HG03045 (cell line): ENCODE measurements around the gene SH3PXD2B.
"Not testable (repeated sequence)": the region's sequence is repeated elsewhere in the genome, so short reads cannot be mapped to it uniquely, and the experiment has no call there.

ENCODE experiments used
- ATAC-seq: cut with Tn5 transposase; IDR thresholded peaks from one replicate; pipeline ENCODE4 v1.9.1; 2021; ENCODE audit warnings: mild to moderate bottlenecking, moderate library complexity; ENCODE audit not compliant: unreplicated experiment

The SH3PXD2B gene

DNA sequence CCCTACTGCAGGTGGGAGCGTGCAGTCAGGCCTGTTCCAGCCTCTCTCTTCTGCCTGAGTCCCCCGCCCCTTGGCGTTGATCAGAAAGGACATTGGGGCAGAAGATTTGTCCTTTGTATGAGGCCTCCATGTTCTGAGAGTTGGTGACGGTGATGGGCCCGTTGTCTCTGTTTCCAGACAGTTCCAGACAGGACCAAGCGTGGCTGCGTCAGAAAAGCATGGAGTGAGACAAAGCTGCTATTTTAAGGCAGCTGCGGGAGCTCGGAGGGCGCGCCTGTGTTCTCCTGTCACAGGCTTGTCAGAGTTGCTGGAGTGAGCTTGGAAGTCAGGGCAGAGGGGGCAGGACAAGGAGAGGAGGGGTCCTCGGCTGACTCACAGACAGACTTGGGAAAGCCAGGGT lies 32.1 kb upstream of the SH3PXD2B start:
- ATAC-seq = no peak

DNA sequence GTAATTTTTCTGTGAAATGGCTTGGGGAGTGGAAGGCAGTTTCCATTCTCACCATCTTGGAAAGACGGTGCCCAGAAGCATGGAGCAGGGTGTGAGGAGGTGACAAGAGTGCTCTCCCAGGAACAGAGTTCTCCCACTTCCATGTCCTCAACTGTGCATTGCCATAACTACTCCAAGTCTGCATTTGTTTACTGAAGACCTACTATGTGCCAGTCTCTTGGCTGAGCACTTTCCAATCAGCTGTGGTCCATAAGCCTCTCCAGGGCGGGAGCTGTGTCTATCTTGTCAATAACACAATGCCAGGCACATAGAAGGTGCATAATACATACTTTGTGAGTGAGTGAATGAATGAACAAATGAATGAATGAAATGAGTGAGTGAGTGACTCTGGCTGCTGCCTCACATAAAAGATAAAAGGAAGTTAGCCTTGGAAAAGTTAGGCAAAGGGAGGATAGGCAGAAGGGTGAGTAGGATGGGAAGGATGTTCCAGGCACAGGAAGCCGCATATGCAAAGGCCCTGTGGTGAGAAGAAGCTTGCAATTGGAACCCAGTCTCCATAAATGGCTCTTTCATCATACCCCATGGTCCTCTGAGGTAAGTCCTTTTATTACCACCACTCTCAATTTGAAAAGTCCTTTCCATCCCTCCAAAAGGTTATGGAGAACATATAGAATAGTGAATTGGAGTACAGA lies 31.3 kb upstream of the SH3PXD2B start:
- no peak for ATAC-seq

DNA sequence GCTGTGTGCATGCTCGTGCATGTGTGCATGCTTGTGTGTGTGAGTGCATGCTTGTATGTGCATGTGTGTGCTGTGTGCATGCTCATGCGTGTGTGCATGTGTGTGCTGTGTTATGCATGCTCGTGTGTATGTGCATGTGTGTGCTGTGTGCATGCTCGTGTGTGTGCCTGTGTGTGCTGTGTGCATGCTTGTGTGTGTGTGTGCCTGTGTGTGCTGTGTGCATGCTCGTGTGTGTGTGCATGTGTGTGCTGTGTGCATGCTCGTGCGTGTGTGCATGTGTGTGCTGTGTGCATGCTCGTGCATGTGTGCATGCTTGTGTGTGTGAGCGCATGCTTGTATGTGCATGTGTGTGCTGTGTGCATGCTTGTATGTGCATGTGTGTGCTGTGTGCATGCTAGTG lies 30.3 kb upstream of the SH3PXD2B start:
- no peak for ATAC-seq

DNA sequence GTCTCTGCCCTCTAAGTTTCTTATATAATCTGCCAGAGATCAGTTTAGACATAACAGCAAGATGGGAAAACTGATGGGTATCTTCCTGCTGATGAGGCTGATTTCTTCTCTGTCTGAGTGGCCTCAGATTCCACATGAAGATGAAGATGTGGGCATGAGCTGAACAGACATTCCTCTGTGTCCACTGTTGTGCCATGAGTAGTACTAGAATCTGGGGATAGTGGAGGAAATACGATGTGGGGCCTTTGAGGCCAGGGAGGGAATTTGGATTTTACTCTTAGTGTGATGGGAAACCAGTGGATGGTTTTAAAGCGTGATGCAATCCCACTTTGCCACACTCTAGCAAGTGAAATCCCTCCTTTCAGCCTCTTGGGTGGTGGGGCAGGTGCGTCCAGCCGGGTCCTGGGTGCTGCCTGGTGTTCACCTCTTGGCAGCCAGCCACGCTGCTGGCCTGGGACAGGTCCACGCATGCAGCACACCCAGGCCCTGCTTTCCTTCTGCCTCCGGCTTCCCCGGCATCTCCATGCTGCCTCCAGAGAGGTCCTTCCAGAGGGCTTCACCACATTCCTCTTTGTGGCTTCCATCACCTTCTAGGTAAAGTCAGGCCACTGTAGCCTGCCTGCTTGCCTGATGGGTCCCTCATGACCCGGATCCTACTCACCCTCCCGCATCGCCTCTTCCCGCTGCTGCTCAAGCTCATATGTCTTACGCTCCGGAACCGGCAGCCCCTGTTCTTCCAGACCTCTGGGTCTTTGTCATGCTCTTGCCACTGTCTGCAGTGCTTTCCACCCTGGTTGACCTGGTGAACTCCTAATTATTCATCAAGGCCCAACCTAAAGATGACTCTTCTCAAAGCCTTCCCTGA lies 28.1 kb upstream of the SH3PXD2B start:
- ATAC-seq = no peak

DNA sequence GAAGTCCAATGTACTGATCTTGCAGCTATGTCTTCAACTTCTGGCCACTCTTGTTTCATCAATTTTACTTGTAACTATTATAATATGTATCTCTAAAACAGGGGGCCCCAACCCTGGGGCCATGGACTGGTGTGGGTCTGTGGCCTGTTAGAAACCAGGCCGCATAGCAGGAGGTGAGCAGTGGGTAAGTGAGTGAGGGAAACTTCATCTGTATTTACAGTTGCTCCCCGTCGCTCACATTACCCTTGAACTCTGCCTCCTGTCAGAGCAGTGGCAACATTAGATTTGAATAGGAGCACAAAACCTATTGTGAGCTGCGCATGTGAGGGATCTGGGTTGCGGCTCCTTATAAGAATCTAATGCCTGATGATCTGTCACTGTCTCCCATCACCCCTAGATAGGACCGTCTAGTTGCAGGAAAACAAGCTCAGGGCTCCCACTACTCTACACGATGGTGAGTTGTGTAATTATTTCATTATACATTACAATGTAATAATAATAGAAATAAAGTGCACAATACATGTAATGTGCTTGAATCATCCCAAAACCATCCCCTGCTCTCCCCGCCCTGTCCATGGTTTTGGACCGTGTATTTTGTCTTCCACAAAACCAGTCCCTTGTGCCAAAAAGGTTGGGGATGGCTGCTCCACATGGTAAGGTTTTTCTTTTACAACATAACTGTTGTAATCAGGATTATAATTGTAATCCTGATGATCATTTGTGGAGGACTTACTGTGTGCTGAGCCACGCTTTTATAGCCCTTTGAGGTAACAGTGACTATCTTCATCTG lies 26.9 kb upstream of the SH3PXD2B start:
- ATAC-seq = no peak

DNA sequence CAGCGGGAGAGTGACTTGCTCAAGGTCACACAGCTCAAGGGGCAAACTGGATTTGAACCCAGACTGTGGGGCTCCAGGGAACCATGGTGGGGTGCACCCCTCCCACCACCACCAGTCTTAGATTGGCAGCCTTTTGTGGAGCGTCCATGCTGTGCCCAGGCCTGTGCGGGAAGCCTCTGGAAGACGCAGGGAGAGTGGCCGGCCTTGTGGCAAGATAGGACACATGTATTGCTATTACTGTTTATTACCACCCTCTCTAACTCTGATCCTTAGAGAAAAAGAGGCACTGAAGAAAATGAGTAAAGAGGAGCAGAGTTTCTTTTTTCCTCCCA lies 25.4 kb upstream of the SH3PXD2B start:
- no peak for ATAC-seq

DNA sequence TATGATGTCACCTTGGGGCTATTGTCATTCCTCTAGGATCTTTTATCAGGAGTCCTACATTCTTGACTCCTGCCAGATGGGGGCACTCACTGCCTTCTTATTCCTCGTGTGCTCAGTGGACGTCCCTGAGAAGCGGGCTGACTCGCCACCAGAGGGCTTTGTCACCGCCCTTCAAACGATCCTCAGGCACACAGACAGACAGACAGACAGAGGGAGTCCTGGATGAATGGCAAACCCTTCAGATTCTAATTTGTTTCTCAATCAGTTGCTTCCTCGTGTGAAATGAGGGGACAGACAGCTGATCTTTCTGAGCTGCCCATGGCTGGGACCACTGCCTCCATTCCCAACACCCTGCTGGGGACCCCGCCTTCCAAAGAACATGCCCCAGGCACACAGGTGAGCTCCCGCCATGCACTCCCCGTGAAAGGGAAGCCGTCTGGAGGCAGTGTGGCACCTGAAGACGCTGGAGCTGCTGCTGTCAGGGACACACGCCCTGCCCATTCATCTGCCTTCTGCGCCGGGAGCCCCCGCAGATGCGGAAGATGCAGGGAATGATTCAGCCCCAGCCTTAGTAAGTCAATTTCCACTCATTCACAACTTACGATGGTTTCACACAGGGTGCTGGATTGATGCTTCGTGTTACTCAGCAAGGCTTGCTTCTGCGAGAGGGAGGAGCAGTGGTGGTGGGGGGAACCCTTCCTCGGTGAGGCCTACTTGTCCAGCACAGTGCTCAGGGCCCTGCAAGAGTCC lies 24.9 kb upstream of the SH3PXD2B start:
- ATAC-seq = peak; percentile 68

DNA sequence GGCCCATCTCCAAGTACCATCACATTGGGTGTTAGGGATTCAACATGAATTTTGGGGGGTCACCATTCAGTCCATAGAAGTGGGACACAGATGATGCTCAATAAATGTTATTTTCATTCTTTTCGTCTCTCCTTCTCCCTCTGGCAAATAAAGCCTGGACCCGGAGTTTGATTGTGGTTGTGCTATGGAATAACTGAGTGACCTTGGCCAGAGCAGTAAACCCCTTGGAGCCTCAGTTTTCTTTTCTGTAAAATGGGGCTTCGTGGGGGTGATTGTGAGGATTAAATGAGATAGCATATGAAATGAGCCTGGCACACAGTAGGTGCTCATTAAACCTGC lies 24.3 kb upstream of the SH3PXD2B start:
- ATAC-seq = not testable (repeated sequence)

DNA sequence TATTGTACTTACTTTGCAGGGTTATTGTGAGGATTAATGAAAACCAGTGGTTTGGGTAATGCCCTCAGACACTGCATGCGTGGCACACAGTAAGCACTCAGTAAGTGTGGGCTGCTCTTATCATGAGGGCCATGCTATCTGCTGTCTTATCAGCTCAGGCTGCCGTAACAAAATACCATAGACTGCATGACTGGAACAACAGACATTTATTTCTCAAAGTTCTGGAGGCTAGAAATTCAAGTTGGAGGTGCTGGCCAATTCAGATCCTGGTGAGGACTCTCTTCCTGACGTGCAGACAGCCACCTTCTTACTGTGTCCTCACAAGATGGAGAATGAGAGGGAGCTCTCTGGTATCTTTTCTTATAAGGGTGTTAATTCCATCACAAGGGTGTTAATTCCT lies 23.9 kb upstream of the SH3PXD2B start:
- ATAC-seq = no peak

DNA sequence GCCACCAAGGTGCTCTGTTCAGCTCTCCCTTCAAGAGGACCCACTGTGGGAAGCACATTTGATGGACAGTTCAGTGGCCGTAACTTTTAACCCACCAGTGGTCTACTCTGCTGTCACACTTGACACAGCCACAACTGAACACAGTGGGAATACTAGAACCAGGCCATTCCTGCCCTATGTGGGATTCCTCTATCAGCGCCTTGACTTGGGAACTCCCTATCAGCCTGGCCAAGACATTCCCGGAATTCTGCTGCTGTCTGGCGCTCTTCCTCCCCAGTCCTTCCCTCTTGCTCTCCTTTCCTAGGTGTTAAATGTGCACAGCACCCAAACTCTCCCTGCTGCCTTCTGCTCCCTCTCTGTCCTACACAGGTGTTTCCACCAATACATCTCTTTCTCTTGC lies 23.1 kb upstream of the SH3PXD2B start:
- ATAC-seq = no peak

DNA sequence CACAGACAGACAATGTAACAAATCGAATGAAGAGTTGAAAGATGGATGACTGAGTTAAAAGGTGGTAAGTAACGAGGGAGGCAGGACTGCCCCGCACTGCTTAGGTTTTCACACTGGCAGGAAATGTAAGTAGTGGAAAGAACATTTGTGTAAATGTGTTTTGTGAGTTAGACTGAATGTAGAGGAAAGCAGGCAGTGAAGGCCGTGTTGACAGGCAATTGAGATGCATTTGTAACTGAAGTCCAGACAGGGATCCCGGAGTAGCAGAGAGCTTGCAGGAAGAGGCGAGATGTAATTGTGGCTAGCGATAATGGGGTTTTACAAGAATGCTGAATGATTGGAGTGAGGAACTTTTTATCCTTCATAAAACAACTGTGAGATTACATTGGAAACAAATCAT lies 20.0 kb upstream of the SH3PXD2B start:
- no peak for ATAC-seq

DNA sequence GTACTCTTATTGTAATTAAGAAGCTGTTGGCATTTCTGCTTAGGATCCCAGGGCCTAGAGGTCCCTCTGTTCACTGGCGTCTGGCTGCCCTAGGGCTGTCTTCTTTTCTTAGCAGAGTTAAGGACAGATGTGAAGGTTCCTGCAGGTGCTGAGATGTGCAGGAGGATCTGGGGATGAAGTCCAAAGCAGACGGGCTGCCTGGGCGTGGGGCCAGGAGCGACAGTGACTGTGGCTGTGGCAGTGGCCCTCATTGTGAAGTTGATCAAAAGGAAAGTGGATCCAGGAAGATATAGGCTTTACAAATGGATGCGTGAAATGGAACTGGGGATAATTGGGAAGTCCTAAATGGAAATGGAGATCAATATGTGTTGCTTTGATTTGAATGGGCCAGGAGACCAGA lies 19.1 kb upstream of the SH3PXD2B start:
- ATAC-seq = no peak

DNA sequence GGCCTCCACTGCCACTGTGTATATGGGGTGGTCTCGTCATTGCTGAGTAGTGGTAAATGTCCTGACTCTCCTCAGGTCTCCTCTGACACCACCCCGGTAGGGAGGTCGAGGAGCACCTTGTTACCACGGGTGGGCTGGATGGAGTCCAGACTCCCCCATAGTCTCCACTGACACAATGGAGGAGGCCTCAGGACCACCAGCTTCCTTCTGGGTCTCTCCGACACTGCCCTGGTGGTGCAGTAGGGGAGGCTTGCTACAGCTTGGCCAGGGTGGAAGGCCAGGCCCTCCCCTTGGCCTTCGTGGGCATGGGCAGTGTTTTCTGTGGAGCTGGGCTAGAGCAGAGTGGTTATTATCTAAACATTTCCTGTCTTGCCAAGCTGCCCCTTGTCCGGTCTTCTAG lies 15.4 kb upstream of the SH3PXD2B start:
- ATAC-seq = no peak

DNA sequence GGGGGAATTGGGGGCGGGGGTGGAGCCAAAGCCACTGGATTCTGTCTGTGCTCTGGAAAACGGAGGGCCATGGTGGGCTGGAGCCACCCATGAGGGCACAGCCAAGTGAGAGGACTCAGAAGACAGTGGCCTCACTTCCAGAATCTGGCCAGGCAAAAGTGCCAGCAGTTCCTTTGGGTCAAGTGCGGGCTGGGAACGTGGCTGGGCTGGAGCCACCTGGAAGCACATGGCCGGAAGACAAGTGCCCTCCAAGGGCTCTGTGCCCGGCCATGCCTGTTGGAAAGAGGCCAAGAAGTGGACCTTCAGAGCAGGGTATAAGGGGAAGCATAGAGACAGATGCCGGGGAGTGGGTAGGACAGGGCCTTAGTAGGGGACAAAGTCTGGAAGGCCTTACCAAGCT lies 11.7 kb upstream of the SH3PXD2B start:
- ATAC-seq = no peak

DNA sequence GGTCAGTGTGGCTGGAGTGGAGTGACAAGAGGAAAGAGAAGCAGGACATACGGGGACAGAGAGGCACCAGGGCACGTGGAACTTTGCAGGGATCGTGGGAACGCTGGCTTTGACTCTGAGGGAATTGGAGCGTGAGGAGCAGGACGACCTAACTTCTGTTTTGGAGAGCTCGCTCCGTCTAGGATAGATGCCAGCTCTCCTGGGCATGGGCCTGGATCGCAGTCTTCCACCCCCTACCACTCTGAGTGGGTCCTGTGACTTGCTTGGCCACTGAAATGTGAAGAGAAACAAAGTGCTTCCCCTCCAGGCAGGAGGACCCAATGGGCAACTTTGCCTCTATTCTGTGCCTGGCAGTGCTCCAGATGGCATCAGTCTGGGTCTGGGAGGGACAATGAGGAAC lies 8.7 kb upstream of the SH3PXD2B start:
- no peak for ATAC-seq

DNA sequence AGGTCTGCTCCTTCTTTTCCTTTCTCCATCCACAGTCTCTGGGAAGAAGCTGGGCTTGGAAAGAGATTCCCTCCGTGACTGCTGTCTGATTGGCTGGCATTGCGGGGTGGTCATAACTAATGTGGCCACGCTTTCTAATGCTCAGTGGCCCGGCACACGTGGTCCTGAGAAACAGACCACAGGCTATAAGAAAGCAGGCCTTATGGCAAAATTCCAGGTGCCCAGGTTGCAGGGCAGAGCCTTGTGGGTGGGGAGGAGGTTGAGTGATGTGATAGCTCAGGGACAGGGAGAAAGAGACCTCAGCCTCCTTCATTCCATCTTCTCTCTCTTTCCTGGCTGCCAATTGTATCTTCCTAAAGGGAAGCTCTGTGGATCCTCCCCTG lies 5.4 kb upstream of the SH3PXD2B start:
- no peak for ATAC-seq

DNA sequence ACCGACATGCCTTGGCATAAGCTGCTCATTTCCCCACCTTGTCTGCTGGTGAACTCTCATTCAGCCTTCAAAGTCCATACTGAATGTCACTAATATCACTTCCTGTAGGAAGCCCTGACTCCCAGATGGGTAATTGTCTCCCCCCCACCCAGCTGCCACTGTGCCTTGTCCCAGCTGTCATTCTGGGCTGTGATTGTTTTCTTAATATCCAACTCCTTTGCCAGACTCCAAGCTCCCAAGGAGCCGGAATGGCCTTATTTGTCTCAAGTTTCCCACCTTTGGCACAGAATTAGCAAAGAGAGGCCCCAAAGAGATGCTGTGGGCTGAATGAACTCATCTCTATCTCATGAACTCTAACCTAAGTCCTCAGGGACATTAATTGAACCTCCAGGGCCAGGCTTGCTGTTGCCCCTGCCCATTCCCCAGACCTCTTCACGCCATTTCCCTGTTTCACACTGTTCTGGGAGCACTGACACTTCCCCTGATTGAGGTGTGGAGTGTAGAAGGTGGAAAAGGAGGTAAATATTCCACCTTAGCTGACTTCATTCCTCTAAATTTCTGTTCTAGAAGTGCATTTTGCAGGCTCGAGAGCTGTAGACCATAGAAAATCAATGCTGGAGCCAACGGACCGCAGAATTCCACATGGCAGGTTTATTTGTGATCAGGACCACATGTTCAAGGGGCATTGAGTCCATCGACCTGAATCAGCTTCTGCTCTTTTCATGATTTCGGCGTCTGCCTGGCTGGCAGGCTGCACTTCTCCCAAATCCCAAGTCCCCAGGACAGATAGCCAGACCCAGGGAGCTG lies 4.9 kb upstream of the SH3PXD2B start:
- no peak for ATAC-seq

DNA sequence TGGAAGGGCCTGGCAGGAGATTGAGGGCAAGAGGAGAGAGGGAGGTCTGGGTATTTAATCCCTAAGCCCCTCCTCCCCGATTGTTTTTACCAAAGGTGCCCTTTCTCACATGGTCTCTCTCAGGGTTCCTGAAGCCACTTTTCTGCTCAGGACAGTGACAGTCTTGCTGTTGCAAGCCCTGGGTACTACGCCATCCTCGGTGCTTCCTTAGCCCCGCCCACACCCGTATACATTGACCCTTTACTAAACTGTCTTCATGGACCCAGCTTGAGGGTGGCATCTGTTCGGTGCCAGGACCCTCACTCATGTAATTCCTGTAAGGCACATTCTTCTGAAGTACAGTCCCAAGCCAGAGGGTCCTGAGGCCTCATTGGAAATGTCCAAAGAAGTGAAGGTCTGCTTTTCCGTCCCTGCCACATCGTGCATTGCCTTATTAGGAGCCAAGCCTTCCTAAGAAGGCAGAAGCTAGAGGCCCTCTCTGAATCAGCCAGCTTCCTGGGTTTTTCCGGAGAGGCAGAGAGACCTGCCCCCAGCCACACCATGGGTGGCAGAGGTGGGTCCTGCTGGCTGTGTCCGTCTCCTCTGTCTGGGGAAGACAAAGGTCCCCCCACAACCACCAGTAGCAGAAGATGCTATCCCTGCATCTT lies 1.9 kb upstream of the SH3PXD2B start:
- no peak for ATAC-seq

DNA sequence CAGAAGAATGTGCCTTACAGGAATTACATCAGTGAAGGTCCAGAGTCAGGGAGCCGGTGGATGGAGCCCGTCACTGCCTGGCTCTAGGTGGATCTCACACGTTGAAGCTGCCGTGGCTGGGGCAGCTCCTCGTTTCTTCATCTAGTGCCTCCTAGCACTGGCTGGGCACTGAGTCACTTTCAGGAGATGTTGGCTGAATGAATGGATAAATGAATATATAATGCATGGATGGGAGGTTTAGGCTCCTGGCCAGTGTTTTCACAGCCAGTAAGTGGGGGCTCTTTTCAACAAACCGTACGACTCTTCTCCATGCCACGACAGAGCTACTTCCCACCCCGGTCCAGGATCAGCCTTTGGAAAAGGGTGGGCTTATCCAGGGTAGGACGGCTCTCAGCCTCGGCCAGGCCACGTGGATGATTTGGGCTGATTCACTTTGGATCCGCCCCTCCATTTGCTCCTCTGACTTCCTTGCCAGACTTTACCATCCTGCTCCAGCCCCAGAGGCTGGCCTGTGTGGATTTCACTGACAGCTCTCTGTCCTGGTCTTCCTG lies 1.3 kb upstream of the SH3PXD2B start:
- no peak for ATAC-seq

DNA sequence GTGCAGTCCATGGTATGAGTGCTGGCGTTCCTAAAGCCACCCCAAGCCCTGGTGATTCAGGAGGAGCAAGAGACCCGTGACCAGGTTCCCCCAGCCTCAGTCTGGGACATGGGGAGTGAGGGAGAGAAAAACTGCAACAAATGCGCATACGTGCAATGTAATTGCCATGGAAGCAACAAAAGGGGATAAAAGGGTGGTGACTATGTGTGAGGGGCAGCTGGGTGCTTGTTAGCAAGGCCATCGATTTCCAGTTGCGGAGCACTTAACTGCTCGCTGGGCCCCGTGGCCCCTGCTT lies 709 bp upstream of the SH3PXD2B start:
- no peak for ATAC-seq
